ENCODE data around the gene LRRC17.

Gene LRRC17, protein sequence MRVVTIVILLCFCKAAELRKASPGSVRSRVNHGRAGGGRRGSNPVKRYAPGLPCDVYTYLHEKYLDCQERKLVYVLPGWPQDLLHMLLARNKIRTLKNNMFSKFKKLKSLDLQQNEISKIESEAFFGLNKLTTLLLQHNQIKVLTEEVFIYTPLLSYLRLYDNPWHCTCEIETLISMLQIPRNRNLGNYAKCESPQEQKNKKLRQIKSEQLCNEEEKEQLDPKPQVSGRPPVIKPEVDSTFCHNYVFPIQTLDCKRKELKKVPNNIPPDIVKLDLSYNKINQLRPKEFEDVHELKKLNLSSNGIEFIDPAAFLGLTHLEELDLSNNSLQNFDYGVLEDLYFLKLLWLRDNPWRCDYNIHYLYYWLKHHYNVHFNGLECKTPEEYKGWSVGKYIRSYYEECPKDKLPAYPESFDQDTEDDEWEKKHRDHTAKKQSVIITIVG

DNA sequence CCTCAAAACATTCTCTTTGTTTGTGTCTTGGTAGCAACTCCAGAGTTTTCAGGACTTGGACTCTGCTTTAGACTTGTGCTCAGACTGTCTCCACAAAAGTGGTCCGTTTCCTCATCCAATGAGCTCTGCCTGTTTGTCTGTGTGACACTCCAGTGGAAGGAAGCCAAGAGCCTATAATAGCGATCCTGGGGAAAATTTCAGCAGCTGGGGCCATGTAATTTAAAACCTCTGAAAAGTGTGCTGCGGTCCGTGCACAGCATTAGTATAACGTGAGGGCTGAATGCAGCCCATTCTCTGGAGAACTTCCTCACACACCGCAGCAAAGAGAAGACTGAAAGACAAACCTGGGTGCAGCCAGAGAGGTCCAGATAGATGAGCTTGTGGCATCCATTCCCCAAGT, at the start of gene LRRC17:
LRRC17 (plus strand) TSS at position 259 of the 400 bp plus-strand sequence. CDS start 20,914 bp downstream, outside the sequence.
- no peak for DNase-seq

DNA sequence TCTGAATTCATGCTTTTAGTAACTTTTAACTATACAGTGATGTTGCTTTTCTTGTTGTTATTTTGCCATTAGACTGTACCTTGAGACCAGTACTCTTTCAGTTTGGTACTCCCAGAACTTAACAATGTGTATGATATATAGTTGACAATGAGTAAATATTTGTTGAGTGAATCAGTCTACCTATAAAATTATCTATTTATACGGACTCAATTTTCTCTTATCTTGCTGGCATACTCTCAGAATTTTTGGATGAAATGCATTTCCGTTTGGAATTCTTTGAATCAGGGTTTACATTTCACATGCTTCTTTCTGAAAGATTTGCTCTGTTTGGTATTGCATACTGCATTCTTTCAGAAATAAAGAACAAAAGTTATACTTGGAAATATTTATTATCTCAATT, 47.8 kb upstream of the LRRC17 start:
- DNase-seq, result no peak

DNA sequence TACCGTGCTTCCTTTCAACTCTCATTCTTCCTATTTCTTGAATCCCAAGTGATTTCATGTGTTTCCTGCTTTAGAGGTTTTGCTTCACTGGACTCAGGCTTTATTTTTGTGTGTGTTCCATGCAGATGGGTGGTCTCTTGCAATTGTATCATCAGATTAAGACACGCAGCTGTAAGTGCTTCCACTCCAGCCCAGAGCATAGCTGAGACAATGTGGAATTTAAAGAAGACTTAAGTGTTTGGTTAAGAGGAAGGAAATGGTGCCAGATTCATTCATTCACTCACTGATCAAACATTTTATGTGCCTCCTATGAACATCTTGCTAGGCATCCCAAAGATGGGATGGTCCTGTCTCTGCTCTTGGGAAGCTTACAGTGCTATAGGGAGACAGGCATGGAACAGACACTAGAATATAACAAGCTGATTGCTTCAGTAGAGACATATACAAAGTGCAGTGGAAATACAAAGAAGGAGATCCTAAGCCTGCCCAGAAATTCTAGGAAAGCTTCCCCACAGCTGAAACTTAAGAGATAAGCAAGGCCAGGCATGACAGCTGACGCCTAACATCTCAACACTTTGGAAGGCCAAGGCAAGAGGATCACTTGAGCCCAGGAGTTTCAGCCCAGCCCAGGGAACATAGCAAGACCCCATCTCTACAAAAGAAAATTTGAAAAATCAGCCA, 46.1 kb upstream of the LRRC17 start:
- no peak for DNase-seq

DNA sequence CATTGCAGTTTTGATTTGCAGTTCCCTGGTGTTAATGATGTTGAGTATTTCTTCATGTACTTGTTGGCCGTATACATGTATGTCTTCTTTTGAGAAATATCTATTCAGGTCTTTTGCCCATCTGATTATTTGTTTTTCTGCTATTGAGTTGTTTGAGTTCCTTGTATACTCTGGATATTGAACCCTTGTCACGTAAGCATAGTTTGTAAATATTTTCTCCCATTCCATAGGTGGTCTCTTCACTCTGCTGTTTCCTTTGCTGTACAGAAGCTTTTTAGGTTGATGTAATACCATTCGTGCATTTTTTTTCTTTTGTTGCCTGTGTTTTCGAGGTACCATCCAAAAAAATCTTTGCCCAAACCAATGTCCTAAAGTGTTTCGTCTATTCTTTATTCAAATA, 43.6 kb upstream of the LRRC17 start:
- no peak for DNase-seq

DNA sequence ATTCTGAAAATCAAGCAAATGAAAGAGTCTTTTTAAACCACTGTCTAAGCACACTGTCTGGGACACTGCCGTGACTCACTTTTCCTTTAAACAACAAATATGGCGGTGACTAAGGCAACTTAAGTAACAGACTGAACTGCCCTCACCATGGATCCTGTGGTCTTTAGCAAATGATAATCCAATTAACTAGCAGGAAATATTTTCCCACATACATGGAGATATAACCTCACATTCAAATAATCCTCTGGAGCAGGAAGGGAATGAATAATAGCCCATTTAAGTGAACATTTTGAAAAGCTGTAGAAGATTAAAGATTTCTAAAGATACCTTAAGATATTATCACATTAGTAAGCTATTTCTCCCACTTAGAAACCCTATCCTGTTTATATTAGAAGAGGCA, 40.3 kb upstream of the LRRC17 start:
- no peak for DNase-seq

DNA sequence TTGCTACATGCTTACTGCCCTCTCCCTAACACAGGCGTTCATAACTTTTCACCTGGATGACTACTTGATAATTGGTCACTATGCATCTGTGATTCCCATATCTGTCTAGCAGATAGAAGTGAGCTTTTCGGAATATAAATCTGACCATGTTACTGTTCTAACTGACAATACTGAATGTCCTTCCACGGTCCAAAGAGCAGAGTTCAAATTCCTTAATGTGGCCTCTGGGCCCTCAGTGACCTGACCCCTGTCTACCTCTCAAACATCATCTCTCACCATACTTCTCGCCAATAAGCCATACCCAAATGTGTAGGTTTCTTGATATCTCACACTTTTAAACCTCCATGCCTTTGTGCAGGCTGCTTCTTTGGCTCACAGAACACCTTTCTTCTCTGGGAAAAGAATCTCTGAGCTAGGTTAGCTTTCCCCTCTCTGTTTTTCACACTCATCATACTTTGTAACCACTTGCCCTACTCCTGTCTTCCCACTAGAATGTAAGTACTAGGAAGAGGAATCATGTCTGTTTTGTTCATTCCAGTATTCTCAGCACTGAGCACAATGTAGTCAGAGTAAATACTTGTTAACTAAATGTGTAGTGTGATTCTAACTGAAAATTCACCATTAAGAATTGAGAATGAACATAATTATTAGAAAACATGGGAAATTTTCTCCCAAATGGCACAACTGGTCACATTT, 39.2 kb upstream of the LRRC17 start:
- DNase-seq, result no peak

DNA sequence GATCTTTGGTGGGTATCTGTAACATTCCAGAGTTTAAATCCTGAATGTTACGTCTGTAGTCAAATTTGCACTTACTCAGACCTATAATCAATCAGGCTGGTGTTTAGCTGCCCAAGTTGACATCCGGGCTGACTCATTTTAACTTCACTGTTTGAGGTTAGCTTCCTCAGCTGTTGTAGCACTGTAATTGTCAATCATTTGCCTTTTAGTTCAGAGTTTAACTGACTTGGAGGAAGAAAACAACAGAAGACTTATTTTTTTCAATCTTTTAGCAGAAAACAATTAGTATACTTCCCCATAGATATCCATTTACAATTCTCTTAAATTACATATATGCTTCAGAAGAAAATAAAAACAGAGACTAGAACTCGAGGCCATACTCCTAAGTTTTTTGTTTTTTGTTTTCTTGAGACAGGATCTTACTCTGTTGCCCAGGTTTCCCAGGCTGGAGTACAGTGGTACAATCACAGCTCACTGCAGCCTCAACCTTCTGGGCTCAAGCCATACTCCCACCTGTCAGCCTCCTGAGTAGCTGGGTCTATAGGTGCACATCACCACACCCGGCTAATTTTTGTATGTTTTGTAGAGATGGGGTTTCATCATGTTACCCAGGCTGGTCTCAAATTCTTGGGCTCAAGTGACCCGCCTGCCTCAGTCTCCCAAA, 38.5 kb upstream of the LRRC17 start:
- DNase-seq, result peak in 1 of 2 donors; percentile 12

DNA sequence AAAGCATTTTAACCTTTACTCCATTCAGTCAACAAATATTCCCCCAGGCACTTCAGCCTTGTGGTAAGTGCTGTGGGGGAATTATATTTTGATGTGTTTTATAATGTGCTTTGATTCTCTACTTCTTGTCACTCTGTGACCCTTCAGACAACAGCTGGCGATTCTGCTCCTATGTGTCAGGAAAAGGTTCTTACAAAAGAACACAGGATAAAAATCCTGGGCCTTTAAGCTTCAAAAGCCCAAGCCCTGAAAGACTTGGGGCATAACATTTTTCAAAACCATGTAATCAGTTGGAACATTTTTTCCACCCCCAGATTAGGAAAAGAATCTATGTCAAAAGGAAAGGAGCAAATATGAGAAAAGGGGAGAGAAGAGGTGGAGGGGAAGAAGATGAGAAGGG, 37.8 kb upstream of the LRRC17 start:
- DNase-seq, result no peak

DNA sequence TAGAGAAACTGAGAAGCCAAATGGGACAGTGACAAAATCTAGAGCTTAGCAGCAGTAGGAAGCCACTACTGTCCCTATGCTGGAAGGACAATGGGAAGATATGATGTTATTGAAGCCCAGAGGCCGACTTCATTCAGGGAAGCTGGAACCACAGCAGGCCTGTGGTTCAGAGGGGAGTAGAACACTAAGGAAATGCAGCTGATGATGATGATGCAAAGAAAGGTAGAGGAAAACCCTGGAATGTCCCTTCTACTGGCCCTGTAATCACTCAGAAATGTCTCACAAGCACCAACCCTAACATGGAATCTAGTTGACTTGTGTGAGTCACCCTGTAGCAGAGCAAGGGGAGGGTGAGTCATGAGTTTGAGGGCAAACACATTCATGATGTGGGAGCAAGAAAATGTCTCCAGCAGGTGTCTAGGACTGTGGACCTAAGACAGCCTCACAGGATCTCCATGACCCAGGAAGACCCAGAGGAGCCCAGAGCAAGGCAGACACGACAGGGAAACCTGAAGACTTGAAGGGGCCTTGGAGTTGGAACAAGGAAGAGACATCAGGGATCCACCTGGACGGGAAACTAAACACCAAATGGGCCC, 37.0 kb upstream of the LRRC17 start:
- peak in 1 of 2 donors; percentile 12 for DNase-seq

DNA sequence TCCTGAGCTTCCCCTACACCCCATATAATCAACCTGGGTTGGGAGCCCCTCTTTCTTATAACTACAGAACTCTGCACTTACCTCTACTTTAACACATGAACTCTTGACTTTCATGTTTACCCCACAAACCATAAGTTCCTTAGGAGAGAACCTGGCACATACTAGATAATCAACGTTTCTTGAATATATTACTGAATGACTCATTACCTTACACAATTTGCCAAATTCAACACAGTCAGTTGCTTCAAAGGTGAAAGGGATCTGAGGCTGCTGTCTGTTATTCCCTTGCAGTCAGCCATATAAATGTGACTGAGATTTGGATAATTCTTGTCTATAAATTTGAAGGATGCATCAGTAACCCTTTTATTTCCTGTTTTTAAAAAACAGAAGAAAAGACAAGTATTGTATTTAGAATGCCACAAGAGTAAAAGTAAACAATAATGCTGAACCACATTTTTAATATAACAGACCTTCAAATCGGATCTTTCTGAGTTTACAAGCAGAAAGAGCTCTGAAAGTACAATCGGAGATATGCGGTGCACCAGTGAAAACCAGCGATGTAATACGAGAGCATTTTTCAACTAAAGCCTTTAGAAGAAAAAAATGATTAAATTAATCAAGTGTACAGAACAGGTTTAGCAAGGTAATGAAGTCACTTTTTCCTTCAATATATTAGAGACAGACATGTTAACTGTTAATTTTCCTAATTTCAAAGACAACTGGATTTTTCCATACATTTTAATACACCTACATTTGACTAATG, 29.5 kb upstream of the LRRC17 start:
- no peak for DNase-seq

DNA sequence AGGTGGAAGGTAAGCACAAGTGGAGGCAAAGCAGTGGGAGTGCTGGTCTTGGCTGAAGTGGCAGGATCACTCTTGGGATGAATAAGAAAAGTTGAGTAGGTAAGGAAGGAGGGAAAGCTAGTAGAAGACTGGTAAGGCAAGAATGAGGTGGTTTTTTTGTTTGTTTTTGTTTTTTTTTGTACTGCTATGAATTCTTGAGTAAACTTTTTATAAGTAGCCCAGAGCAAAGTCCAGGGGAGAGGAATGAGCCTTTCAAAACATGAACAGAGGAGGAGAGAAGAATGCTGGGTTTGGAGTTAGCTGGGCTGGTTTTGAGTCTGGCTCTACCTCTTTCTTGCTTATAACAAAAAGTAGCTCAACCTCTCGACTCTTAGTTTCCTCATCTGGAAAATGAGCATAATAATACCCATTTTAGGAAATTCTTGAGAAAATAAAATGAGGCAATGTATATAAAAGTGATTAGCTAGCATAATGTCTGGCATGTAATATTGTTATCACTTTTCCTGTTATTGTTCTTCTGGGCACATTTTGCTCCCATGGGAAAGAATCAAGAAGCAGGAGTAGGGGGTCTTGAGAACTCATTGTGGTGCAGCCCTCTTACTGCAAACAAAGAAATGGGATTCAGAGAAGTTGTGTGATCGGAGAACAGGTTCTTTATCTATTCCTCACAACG, 24.1 kb upstream of the LRRC17 start:
- DNase-seq, result no peak

DNA sequence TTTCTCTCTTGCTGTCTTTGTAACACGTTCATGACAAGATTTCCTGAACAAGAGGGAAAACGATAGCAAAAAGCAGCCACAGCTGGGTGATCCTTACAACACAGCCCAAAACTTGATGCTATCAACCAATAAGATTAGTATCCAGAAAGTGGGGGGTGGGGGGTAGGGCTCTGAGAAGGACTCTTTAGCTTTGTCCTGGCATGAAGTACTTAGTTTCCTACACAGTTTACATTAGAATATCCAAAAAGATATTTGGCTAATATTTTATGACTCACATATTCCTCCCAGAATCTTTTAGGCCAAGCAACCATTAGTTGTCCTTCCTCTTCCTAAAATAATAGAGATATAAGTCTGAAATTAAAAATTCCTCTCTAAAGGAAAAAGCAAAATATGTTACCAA, 22.9 kb upstream of the LRRC17 start:
- no peak for DNase-seq

DNA sequence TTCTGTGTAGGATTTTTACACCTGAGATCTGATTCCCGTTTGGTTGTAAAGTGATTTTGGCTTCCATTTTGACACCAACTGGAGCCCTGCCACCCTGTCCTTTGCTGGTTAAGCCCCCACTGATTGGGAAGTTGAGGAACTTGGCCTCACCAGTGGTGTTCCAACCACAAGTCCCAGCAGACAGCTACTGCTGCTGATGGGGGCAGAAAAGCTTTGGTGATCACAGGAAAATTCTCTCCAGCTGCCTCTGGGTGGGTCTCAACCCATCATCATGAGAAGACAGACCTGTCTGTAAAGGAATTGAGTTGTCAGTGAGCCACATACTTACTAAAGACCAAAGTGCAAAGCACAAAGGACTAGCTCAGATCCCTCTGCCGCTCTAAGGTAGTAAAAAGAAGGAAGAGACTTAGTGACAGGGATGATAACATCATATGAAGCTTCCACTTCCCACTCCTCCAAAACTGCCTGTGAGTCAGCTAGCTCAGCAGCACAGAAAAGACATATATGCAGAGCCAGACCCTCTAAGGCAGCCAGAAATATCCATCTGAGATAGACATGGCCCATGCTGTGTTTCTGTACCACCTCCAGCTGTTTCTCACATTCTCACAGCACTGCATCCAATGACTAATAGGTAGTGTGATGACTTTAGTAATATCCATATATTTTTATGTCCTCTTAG, 22.4 kb upstream of the LRRC17 start:
- DNase-seq, result no peak

DNA sequence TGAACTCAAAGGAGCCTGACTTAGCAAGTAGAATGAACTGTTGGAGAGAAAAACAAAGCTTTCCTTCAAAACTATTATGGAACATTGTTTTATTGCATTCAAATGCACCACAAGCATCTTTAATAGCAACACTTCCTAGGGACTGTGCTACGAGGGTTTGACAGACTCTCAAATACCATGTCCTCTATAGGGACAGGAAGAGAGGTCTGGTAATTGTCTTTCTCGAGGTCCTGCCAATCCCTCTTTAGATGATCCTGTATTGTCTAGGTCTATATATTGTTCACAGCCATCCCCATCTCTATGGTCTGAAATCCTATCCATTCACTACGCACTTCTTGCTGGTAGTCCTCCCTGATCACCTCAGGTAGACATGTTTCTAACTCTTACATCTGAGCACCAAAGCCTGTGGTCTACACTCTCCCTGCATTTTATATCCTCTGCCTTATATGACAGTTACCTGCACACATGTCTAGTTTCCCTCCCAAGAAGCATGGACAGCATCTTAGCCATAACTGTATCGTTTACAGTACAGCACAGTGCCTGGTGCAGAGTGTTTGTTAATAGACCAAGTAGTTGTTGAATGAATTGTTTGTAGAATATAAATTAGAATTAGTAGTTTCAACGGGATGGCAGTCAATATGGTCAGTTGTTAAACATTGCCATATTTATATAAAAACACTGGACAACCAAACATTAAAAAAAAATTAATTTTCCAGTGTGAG, 21.7 kb upstream of the LRRC17 start:
- DNase-seq, result no peak

DNA sequence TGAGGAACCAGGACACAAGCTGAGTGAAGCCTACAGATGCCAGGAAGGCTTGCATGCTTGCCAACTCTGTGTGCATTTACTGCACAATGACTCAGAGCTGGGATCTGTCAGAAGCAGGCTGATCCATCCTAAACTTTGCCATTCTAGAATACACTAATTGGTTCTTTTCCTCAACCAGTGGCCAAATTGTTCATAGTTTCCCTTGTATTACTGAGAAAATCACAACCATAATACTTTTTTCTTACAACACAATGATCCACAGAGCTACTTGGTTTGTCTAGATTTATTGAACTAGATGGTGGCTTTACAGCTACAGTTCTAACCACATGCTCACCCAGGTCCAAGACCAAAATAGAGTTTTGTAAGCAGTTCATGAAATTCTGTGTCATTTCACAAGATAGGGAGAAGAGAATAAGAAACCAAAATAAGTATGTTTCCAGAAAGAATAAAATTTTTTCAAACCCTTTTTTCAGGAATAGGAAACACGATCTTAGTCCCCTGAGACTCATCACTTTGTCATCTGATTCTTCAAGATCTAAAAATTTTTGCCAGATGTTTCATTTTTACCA, 21.0 kb upstream of the LRRC17 start:
- DNase-seq, result no peak

DNA sequence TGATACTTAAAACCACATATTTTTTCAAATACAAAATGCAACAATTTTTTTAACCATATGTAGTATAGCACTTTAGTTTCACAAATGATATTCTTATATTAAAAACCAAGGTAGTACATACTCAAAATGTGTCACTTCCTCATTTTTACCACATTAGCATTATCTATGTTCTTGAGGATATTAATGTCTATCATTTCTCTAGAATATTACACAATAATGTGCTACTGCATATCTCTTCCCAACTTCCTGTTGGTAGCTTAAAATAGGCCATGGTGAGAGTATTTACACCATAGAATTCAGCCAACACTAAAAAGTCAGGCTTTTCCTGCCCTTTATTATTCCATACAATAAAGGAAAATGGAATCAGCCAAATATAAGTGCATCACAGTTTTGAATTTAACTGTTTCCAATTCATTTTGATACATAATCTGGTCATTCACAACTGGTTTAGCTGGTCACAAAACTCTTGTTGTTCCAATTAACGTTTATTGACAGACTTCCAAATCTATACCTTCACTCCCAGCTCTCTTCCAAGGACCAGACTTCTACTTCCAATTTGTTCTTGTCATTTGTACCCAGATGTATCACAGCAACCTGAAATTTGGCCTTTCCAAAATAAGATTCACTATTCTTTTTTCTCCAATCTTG, 20.0 kb upstream of the LRRC17 start:
- no peak for DNase-seq

DNA sequence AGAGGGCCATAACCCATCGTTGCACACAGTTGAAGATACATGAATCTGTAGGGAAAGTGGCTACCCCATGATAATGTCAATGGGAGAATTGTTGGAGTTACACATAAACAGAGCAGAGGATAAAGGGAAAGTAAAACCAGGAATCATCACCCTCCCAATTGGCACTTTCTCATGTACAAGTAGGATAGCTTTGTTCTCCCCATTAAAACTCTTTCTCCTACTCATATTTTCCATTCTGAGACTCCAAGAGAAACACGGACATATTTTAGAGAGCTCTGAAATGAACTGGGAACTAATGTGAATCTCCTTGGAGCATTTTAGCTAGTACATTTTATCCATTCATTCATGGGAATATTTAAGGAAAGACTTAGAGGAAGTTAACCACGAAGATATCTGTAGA, 17.2 kb upstream of the LRRC17 start:
- DNase-seq, result no peak

DNA sequence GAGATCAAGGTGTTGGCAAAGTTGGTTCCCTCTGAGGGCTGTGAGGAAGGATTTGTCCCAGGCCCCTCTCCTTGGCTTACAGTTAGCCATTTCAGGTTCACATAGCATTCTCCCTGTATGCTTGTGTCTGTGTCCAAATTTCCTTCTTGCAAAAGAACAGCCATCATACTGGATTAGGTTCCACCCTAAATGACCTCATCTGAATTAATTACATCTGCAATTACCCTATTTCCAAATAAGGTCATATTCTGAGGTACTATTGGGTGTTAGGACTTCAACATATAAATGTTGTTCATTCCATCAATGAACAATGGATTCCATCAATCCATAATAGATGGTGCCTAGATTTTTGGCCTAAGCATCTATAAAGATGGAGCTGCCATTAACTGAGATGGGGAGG, 16.2 kb upstream of the LRRC17 start:
- DNase-seq, result no peak

DNA sequence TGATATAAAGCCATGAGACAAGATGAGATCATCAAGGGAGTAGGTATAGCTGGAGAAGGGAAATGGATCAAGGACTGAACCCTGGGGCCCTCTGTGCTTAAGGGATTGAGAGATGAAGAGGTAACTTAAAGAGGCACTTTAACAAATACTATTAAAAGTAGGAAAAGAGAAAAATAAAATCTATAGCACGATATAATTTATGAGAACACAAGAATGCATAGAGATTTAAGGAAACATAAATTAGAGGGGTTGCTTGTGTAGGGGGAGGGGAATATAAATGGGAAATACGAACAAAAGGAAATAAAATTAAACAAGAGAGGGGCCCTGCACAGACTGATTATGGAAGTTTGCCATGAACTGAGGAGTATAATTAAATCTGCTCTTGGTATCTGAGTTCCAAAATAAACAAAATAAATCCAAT, 15.6 kb upstream of the LRRC17 start:
- no peak for DNase-seq
